Esophagus squamous epithelium (tissue), 5 donors: Measurements from ENCODE around the gene RPLP2. TPM values are rescaled to one million over a fixed set of nuclear protein-coding genes. Genes with fewer than 3 reads are reported as not detected.

Experiments
- DNase-seq: peaks from one replicate; lab custom pipeline; 2025; lab: John Stamatoyannopoulos, UW
- H3K27ac ChIP-seq, 4 donors: fragments of 200-600 bp; sonication (generic); one replicate each; pipeline ENCODE4 v1.5.1; 2016 to 2019; ENCODE audit warnings: mild to moderate bottlenecking in 1 of 4
- H3K27me3 ChIP-seq, 4 donors: fragments of 200-600 bp; sonication (generic); 1 replicate in 3 of 4; 2 replicates in 1 of 4; pipeline versions ENCODE4 v1.5.1 to v1.6.0; 2017 to 2021; ENCODE audit warnings: antibody characterized with exemption in 1 of 4
- H3K36me3 ChIP-seq, 3 donors: fragments of 200-600 bp; sonication (generic); one replicate each; pipeline ENCODE4 v1.5.1; 2016 to 2019
- H3K4me1 ChIP-seq, 3 donors: fragments of 200-600 bp; sonication (generic); one replicate each; pipeline ENCODE4 v1.5.1; 2017 to 2019
- H3K4me3 ChIP-seq, 4 donors: fragments of 200-600 bp; sonication (generic); 1 replicate in 3 of 4; 2 replicates in 1 of 4; pipeline ENCODE4 v1.5.1; 2016 to 2019; ENCODE audit warnings: mild to moderate bottlenecking in 2 of 4, moderate library complexity in 1 of 4
- H3K9me3 ChIP-seq, 3 donors: fragments of 200-600 bp; sonication (generic); one replicate each; pipeline ENCODE4 v1.5.1; 2016 to 2019
- POLR2A ChIP-seq, 4 donors: fragments of 450-650 bp; IDR thresholded peaks; one replicate each; pipeline ENCODE4 v1.6.1; 2017; ENCODE audit warnings: antibody characterized with exemption in 4 of 4, mild to moderate bottlenecking in 4 of 4, moderate library complexity in 3 of 4
- WGBS, 2 donors: methylation state at CpG; one replicate each; pipeline ENCODE4 v1.1.5; 2018; 5-methylcytosine and 5-hydroxymethylcytosine counted together
- intact Hi-C: fragments of 100-400 bp; cut with DNase I; formaldehyde crosslinking; loops from one replicate; pipeline ENCODE4 v1.15.0; 2022
- total RNA-seq, 4 donors: library from RNA; depleted of rRNA; stranded (reverse); fragments of >200 nt; gene quantifications; one replicate each; pipeline ENCODE4 v1.1.0, GENCODE V29; 2016
- TF ChIP-seq, protein P1 (sequence below), 6 experiments: fragments of 450-650 bp in 4 of 6; fragments of 200-600 bp in 2 of 6; sonication (generic) in 2 of 6; IDR thresholded peaks; one replicate each; pipeline ENCODE4 v1.5.1; 2016 to 2019; ENCODE audit warnings: antibody characterized with exemption in 6 of 6, mild to moderate bottlenecking in 4 of 6, moderate library complexity in 4 of 6
- donor health status: DM: yes; HTN: yes; CAD: no.

RPLP2 gene
- total RNA-seq, 4 donors from 2014 or later, result 232 to 871 (median 490) TPM

DNA sequence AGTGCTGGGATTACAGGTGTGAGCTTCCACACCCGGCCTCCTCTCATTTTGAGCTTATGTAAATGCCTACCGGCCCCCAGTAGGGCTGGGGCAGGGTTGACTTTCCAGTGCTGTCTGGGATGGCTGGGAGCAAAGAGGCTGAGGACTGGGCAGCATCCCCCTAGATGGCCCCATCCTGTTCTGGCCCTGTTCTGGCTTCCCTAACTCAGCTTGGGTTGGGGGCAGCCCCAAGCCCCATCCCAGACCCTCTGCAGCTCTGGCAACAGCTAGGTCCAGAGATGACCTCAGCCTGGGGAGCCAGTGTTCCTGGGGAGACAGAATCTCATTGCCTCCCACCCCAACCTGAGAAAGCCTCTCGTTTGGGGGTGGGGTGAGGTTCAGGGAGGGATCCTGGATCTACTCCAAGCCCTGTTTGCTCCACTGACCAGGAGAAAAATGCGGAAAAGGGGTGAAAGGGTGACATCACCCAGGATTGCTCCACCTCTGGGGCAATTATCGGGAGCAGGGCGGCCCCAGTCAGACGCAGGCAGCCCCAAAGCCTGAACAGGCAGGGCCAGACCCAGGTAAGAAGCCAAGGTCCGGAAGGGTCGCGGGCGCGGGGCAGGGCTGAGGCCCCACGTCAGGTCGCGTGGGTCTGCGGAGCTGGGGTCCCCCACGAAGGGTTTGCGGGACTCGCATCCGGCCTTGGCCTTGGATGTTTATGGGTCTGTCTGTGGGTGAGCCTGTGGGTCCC is 8.8 kb downstream of the RPLP2 start, which contains the start of gene PNPLA2:
TSS of gene PNPLA2 (plus strand) at position 519 of the 733 bp plus-strand sequence. CDS start 805 bp downstream, outside the sequence.
- 13 to 14% methylated on average over 11 to 12 of the region's 20 CpGs for WGBS, 2 donors
- no peak for DNase-seq
- H3K4me1 ChIP-seq, result peaks cover 26 to 41% (median 27%) of the 10 kb centered on the region in 3 donors
- peak within 1 kb of the TSS; percentile 72 to 96 (median 82) for H3K4me3 ChIP-seq
- peak within 1 kb of the TSS; percentile 92 to 98 (median 96) for H3K27ac ChIP-seq
- H3K36me3 ChIP-seq, result peaks cover 5 to 42% (median 16%) of the 10 kb centered on the region in 3 donors
- H3K9me3 ChIP-seq, result no peaks in the 10 kb centered on the region
- no peaks in the 10 kb centered on the region for H3K27me3 ChIP-seq
- intact Hi-C loops, result no loop called here
- peak in 1 of 4 donors; percentile 38 for TF ChIP-seq POLR2A (IDR thresholded peaks at IDR 0.05)
- TF ChIP-seq, protein P1, sequence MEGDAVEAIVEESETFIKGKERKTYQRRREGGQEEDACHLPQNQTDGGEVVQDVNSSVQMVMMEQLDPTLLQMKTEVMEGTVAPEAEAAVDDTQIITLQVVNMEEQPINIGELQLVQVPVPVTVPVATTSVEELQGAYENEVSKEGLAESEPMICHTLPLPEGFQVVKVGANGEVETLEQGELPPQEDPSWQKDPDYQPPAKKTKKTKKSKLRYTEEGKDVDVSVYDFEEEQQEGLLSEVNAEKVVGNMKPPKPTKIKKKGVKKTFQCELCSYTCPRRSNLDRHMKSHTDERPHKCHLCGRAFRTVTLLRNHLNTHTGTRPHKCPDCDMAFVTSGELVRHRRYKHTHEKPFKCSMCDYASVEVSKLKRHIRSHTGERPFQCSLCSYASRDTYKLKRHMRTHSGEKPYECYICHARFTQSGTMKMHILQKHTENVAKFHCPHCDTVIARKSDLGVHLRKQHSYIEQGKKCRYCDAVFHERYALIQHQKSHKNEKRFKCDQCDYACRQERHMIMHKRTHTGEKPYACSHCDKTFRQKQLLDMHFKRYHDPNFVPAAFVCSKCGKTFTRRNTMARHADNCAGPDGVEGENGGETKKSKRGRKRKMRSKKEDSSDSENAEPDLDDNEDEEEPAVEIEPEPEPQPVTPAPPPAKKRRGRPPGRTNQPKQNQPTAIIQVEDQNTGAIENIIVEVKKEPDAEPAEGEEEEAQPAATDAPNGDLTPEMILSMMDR (IDR thresholded peaks at IDR 0.05), result no peak

DNA sequence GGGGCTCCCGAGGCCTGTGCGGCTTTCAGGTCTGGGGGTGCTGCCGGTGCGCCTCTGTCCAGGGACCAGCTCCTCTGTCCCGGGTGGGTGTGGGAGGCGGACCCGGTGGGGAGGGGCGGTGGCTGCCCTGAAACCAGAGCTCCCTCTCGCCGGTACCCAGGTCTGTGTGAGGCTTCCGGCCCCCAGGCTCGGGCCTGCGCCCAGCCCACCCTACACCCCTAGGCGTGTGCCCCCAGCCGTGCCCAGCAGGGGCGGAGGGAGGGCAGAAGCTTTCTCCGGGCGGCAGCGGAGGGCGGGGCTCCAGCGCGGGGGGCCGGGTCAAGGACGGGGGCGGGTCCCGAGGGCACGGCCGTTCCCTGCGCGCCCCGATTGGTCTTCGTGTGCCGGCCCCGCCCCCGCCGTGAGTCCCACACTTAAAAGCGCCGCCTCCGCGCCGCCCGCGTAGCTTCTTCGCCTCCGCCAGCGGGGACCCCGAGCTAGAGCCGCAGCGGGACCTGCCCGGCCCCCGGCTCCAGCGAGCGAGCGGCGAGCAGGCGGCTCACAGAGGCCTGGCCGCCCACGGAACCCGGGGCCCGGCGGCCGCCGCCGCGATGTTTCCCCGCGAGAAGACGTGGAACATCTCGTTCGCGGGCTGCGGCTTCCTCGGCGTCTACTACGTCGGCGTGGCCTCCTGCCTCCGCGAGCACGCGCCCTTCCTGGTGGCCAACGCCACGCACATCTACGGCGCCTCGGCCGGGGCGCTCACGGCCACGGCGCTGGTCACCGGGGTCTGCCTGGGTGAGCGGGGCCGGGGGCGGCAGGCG is 9.6 kb downstream of the RPLP2 start:
- TF ChIP-seq, protein P1 (IDR thresholded peaks at IDR 0.05), result peak in 4 of 6 experiments; percentile 3 to 37 (median 18)
- TF ChIP-seq POLR2A (IDR thresholded peaks at IDR 0.05), result peak in 2 of 4 donors; percentile 91 to 95
- H3K4me1 ChIP-seq, result peaks cover 26 to 41% (median 27%) of the 10 kb centered on the region in 3 donors
- H3K4me3 ChIP-seq, result peak overlapping the region; percentile 72 to 96 (median 82)
- H3K27me3 ChIP-seq, result peaks cover 0 to 5% (median 0%) of the 10 kb centered on the region in 4 donors
- no peaks in the 10 kb centered on the region for H3K9me3 ChIP-seq
- intact Hi-C loops, result no loop called here
- WGBS, 2 donors, result 0% methylated on average over 2 to 3 of the region's 96 CpGs
- peak overlapping the region; percentile 92 to 98 (median 96) for H3K27ac ChIP-seq
- DNase-seq, result peak; percentile 62
- H3K36me3 ChIP-seq, result peaks cover 12 to 44% (median 21%) of the 10 kb centered on the region in 3 donors

DNA sequence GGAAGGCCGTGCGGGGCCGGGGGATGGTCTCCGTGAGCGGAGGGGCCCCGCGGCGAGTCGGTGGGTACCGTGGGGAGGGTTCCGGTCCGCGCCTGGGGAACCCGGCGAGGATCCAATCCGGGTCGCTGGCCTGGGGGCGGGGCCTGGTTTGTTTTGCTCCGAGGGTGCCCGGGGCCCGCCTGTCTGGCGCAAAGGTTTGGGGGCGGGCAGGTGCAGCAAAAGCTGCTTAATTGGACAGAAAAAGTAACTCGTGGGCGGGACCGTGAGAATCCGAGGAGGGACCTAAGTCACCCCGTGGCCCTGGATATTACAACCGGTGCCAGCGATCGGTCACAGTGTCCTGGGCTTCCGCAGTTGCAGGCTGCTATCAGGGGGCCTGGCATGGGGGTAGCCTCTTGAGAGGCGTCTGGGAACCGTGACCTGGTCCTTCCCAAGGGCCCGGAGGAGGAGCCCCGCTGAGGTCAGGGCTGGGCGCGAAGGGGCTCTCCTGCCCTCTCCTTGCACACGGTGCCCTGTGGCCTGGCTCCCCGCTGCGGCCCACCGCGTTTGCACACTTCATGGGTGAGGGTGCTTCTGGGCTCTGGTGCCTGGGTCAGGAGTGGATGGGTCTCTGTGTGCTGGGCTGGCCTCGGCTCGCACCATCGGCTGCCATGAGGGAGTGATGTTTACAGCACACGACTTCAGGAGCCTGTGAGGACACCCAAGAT is 10.3 kb downstream of the RPLP2 start:
- DNase-seq, result peak; percentile 74
- WGBS, 2 donors, result 0% methylated on average over 2 of the region's 47 CpGs; no CpG with 5 or more reads in 1 of the 2 donors
- Histone ChIP-seq H3K4me3 (peak overlapping the region; percentile 72 to 96 (median 82)), H3K27ac (peak overlapping the region; percentile 92 to 98 (median 96)), H3K36me3 (peaks cover 20 to 44% (median 24%) of the 10 kb centered on the region in 3 donors), H3K27me3 (peaks cover 0 to 13% (median 0%) of the 10 kb centered on the region in 4 donors), H3K9me3 (no peaks in the 10 kb centered on the region), H3K4me1 (peaks cover 26 to 49% (median 27%) of the 10 kb centered on the region in 3 donors)
- TF ChIP-seq, protein P1 (IDR thresholded peaks at IDR 0.05), result no peak
- TF ChIP-seq POLR2A (IDR thresholded peaks at IDR 0.05), result peak in 2 of 4 donors; percentile 9 to 44
- intact Hi-C loops, result no loop called here

DNA sequence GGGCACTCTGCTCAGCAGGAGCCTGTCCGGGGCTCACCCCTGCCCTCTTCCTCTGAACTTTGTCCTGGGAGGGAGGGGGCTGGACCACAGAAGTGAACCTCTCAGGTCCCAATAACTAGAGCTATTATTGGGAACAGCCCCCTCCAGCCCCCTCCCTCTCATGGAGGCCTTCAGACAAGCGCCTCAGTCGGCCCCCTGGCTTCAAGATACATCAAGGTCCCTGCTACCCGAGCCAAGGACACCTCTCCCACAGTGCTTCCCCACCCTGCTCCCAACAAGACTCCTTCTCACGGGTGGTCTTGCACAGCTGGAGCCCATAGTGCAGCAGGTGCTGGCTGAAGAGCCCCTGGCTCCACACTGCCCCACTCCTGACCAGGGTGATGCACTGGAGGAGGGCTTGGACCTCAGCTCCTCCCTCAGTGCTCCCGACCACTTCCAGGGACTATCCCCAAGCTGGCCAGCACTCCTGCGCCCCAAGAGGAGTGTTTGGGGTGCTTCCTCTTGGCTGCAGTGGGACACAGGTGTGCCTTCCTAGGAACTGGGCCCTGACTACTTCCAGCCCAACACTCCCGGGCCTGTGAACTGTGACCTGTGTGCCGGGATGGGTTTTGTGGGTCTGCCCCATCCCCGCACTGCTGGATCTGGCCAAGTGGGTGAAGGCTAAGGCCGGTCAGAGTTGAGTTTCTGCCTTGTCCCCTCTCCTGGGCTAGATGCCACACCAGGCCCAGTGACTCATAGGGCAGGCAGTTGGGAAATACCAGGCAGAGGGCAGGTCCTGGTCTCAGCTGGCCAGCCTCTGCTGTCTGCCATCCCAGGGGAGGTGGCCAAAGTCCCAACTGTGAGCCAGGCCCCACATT is 11.1 kb downstream of the RPLP2 start:
- 34 to 38% methylated on average over 4 of the region's 11 CpGs for WGBS, 2 donors
- Histone ChIP-seq H3K27me3 (peaks cover 0 to 21% (median 0%) of the 10 kb centered on the region in 4 donors), H3K9me3 (no peaks in the 10 kb centered on the region), H3K27ac (peak overlapping the region; percentile 92 to 98 (median 96)), H3K4me3 (peak overlapping the region; percentile 72 to 96 (median 82)), H3K36me3 (peaks cover 22 to 44% (median 24%) of the 10 kb centered on the region in 3 donors), H3K4me1 (peaks cover 26 to 57% (median 34%) of the 10 kb centered on the region in 3 donors)
- TF ChIP-seq, protein P1 (IDR thresholded peaks at IDR 0.05), result no peak
- no peak for TF ChIP-seq POLR2A (IDR thresholded peaks at IDR 0.05)
- intact Hi-C loops, result no loop called here
- DNase-seq, result no peak
